Activated CD8-positive, alpha-beta memory T cell treated with anti-CD3 and anti-CD28 coated beads for 36 hours (primary cell): ENCODE results near the gene ADGRL2. TPM values are rescaled to one million over a fixed set of nuclear protein-coding genes. Genes with fewer than 3 reads are reported as not detected.

Source experiments
- CTCF ChIA-PET: fragments of 350-600 bp; sonication (Branson Sonifier 250); formaldehyde crosslinking; loops from one replicate; lab custom pipeline; 2021; ENCODE audit warnings: antibody characterized with exemption; lab: Charles Lee
- POLR2A ChIA-PET: fragments of 350-600 bp; sonication (Branson Sonifier 250); formaldehyde crosslinking; loops from one replicate; lab custom pipeline; 2021; ENCODE audit warnings: antibody characterized with exemption; lab: Charles Lee
- total RNA-seq, 2 experiments: library from RNA; stranded (reverse); gene quantifications; one replicate each; pipeline ENCODE4 v1.2.3, GENCODE V29; 2021

The ADGRL2 gene
- total RNA-seq, 2 experiments from 2014 or later = not detected

GRCh38 chr1:81967951-81968350, 167.2 kb downstream of the ADGRL2 start:
- POLR2A ChIA-PET = no interaction called here

GRCh38 chr1:81970416-81970815, 169.7 kb downstream of the ADGRL2 start:
- ChIA-PET CTCF (no interaction called here), POLR2A (no interaction called here)

More at GRCh38 chr1:81967951-81968350, 167.2 kb downstream of the ADGRL2 start:
- CTCF ChIA-PET = no interaction called here

- CTCF ChIA-PET = interaction anchor here (0.6 kb wide), 1 partner anchor 264 kb away, joined by 4 read pairs; no protein-coding TSS in a partner anchor
- POLR2A ChIA-PET = no interaction called here
These were observed 173.6 kb downstream of the ADGRL2 start for GRCh38 chr1:81974222-81974841.

GRCh38 chr1:81974883-81975555, 174.3 kb downstream of the ADGRL2 start:
- ChIA-PET POLR2A (no interaction called here), CTCF (no interaction called here)

- CTCF ChIA-PET = no interaction called here
These were observed 175.8 kb downstream of the ADGRL2 start for GRCh38 chr1:81976539-81976938.

GRCh38 chr1:81978945-81979344, 178.2 kb downstream of the ADGRL2 start:
- CTCF ChIA-PET = no interaction called here
- POLR2A ChIA-PET = no interaction called here

More at GRCh38 chr1:81976539-81976938, 175.8 kb downstream of the ADGRL2 start:
- POLR2A ChIA-PET = no interaction called here

- POLR2A ChIA-PET = no interaction called here
- CTCF ChIA-PET = no interaction called here
These were observed 181.8 kb downstream of the ADGRL2 start for GRCh38 chr1:81982523-81982922.

- ChIA-PET CTCF (no interaction called here), POLR2A (no interaction called here)
These were observed 188.8 kb downstream of the ADGRL2 start for GRCh38 chr1:81989524-81989923.

GRCh38 chr1:81990241-81990640, 189.5 kb downstream of the ADGRL2 start:
- POLR2A ChIA-PET = no interaction called here

GRCh38 chr1:81998165-81998564, 197.4 kb downstream of the ADGRL2 start:
- POLR2A ChIA-PET = no interaction called here
- CTCF ChIA-PET = no interaction called here

More at GRCh38 chr1:81990241-81990640, 189.5 kb downstream of the ADGRL2 start:
- CTCF ChIA-PET = no interaction called here

GRCh38 chr1:81999364-81999763, 198.6 kb downstream of the ADGRL2 start:
- CTCF ChIA-PET = no interaction called here
- POLR2A ChIA-PET = no interaction called here

GRCh38 chr1:82000221-82000620, 199.5 kb downstream of the ADGRL2 start:
- ChIA-PET CTCF (no interaction called here), POLR2A (no interaction called here)

GRCh38 chr1:82001345-82001744, 200.6 kb downstream of the ADGRL2 start:
- CTCF ChIA-PET = no interaction called here
- POLR2A ChIA-PET = no interaction called here

- CTCF ChIA-PET = no interaction called here
- POLR2A ChIA-PET = no interaction called here
These were observed 207.1 kb downstream of the ADGRL2 start for GRCh38 chr1:82007804-82008203.

- ChIA-PET POLR2A (no interaction called here), CTCF (no interaction called here)
These were observed 213.0 kb downstream of the ADGRL2 start for GRCh38 chr1:82013702-82014101.

GRCh38 chr1:82015444-82015843, 214.7 kb downstream of the ADGRL2 start:
- CTCF ChIA-PET = no interaction called here
- POLR2A ChIA-PET = no interaction called here

GRCh38 chr1:82018319-82018718, 217.6 kb downstream of the ADGRL2 start:
- ChIA-PET CTCF (no interaction called here), POLR2A (no interaction called here)

- POLR2A ChIA-PET = no interaction called here
- CTCF ChIA-PET = no interaction called here
These were observed 218.8 kb downstream of the ADGRL2 start for GRCh38 chr1:82019508-82019907.

- ChIA-PET POLR2A (no interaction called here), CTCF (no interaction called here)
These were observed 230.1 kb downstream of the ADGRL2 start for GRCh38 chr1:82030830-82031229.

- ChIA-PET CTCF (no interaction called here), POLR2A (no interaction called here)
These were observed 231.3 kb downstream of the ADGRL2 start for GRCh38 chr1:82032068-82032467.

- ChIA-PET CTCF (no interaction called here), POLR2A (no interaction called here)
These were observed 234.1 kb downstream of the ADGRL2 start for GRCh38 chr1:82034812-82035211.
